ENCODE measurements around the gene TMEM184C. TPM values are rescaled to one million over a fixed set of nuclear protein-coding genes. Genes with fewer than 3 reads are reported as not detected.

TMEM184C gene
- total and polyA plus RNA-seq, 2 experiments from 2014 or later: 15.1 to 42.2 TPM

DNA sequence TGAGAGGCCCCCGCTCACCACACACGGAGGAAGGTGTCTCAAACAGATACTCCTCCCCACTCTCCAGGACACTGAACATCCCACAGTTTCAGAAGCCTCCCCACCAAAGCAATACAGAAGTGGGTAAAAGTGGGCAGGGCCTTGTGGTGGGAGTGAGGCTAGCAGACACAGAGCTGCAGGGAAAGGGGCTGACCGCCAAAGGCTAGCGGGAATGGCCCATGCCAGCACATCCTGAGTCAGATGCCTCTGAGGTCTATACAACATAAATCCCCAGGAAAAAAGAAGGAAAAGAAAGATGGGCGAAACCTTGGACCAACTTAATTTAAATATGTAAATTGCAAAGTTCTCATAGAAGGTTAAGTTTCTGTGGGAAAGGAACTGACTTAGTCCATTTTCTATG lies 92.8 kb downstream of the TMEM184C start (continued):
- no peak for TF ChIP-seq EZH2phosphoT487 (IDR thresholded peaks at IDR 0.05; ENCODE audit: unreplicated experiment)
- TF ChIP-seq, protein P1, sequence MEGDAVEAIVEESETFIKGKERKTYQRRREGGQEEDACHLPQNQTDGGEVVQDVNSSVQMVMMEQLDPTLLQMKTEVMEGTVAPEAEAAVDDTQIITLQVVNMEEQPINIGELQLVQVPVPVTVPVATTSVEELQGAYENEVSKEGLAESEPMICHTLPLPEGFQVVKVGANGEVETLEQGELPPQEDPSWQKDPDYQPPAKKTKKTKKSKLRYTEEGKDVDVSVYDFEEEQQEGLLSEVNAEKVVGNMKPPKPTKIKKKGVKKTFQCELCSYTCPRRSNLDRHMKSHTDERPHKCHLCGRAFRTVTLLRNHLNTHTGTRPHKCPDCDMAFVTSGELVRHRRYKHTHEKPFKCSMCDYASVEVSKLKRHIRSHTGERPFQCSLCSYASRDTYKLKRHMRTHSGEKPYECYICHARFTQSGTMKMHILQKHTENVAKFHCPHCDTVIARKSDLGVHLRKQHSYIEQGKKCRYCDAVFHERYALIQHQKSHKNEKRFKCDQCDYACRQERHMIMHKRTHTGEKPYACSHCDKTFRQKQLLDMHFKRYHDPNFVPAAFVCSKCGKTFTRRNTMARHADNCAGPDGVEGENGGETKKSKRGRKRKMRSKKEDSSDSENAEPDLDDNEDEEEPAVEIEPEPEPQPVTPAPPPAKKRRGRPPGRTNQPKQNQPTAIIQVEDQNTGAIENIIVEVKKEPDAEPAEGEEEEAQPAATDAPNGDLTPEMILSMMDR (conservative IDR thresholded peaks at IDR 0.05; ENCODE audit: low read depth in 2 of 2): no peak
- TF ChIP-seq EZH2 (IDR thresholded peaks at IDR 0.05; ENCODE audit: low read depth, unreplicated experiment): no peak
- TF ChIP-seq STAT1 (IDR thresholded peaks at IDR 0.05; ENCODE audit: unreplicated experiment): no peak
- TF ChIP-seq, protein P2, sequence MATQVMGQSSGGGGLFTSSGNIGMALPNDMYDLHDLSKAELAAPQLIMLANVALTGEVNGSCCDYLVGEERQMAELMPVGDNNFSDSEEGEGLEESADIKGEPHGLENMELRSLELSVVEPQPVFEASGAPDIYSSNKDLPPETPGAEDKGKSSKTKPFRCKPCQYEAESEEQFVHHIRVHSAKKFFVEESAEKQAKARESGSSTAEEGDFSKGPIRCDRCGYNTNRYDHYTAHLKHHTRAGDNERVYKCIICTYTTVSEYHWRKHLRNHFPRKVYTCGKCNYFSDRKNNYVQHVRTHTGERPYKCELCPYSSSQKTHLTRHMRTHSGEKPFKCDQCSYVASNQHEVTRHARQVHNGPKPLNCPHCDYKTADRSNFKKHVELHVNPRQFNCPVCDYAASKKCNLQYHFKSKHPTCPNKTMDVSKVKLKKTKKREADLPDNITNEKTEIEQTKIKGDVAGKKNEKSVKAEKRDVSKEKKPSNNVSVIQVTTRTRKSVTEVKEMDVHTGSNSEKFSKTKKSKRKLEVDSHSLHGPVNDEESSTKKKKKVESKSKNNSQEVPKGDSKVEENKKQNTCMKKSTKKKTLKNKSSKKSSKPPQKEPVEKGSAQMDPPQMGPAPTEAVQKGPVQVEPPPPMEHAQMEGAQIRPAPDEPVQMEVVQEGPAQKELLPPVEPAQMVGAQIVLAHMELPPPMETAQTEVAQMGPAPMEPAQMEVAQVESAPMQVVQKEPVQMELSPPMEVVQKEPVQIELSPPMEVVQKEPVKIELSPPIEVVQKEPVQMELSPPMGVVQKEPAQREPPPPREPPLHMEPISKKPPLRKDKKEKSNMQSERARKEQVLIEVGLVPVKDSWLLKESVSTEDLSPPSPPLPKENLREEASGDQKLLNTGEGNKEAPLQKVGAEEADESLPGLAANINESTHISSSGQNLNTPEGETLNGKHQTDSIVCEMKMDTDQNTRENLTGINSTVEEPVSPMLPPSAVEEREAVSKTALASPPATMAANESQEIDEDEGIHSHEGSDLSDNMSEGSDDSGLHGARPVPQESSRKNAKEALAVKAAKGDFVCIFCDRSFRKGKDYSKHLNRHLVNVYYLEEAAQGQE (IDR thresholded peaks at IDR 0.05; ENCODE audit: unreplicated experiment): no peak
- no peak for TF ChIP-seq ZNF331 (CRISPR knock-in tag; IDR thresholded peaks at IDR 0.05; ENCODE audit: low read depth)
- no peak for TF ChIP-seq POLR2AphosphoS5 (IDR thresholded peaks at IDR 0.05; ENCODE audit: low read depth)

DNA sequence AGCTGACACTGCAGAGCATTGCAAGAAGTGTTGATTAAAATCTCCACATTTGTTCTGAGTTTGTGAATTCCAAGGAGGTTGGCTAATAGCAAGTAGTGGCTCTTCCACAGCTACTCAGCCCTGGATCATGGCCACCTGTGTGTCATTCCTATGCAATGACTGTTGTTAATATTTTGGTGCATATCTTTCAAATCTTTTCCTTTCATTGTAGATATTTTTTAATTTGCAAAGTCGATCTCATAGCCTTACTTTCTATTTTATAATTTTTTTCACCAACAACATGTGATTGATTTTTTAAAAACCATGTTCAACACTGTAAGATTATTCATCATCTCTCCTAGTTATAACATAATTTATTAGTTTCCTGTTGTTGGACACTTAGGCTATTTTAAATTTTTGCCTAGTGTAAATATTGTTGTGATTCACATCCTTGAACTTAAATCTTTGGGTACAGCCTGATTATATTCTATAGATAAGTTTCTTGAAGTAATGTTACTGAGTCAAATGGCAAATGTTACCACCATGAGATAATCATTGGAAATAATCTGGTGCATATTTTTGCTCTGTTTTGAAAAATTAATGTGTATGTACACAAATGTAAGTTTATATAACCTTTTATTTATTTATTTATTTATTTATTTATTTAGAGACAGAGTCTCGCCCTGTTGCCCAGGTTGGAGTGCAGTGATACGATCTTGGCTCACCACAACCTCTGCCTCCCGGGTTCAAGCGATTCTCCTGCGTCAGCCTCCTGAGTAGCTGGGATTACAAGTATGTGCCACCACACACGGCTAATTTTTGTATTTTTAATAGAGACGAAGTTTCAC lies 97.6 kb downstream of the TMEM184C start:
- DNase-seq (ENCODE audit: low spot score) (no peak), ATAC-seq (no peak)
- no peak overlapping the region for H3K27ac ChIP-seq (ENCODE audit: low read depth)
- no peak overlapping the region for H3K4me3 ChIP-seq
- no peaks in the 10 kb centered on the region for H3K4me1 ChIP-seq (ENCODE audit: insufficient read depth)
- no peaks in the 10 kb centered on the region for H3K79me2 ChIP-seq (replicated peaks; ENCODE audit: insufficient read depth)
- H3K4me2 ChIP-seq: no peak overlapping the region
- H3F3A ChIP-seq (replicated peaks; ENCODE audit: low read depth): no peaks in the 10 kb centered on the region
- H3K27ac Mint-ChIP-seq: no peak overlapping the region
- H3K36me3 ChIP-seq (ENCODE audit: insufficient read depth): no peaks in the 10 kb centered on the region
- H3K9me3 Mint-ChIP-seq: no peaks in the 10 kb centered on the region
- no peaks in the 10 kb centered on the region for H3K36me3 Mint-ChIP-seq (ENCODE audit: low read depth)
- H2AFZ ChIP-seq: peak overlapping the region; percentile 56; the same call in 1 of the 2 replicates
- H3K27me3 ChIP-seq (ENCODE audit: insufficient read depth): no peaks in the 10 kb centered on the region
- H3K27me3 Mint-ChIP-seq (ENCODE audit: insufficient read depth, low read depth, poor library complexity): no peaks in the 10 kb centered on the region
- H4K20me1 ChIP-seq (replicated peaks; ENCODE audit: insufficient read depth): no peaks in the 10 kb centered on the region
- H3K9me2 ChIP-seq (ENCODE audit: insufficient read depth): no peaks in the 10 kb centered on the region
- no peak overlapping the region for H3K4me3 Mint-ChIP-seq
- no peaks in the 10 kb centered on the region; the same call in 2 of the 3 replicates for H3K4me1 Mint-ChIP-seq
- TF ChIP-seq, protein P3, sequence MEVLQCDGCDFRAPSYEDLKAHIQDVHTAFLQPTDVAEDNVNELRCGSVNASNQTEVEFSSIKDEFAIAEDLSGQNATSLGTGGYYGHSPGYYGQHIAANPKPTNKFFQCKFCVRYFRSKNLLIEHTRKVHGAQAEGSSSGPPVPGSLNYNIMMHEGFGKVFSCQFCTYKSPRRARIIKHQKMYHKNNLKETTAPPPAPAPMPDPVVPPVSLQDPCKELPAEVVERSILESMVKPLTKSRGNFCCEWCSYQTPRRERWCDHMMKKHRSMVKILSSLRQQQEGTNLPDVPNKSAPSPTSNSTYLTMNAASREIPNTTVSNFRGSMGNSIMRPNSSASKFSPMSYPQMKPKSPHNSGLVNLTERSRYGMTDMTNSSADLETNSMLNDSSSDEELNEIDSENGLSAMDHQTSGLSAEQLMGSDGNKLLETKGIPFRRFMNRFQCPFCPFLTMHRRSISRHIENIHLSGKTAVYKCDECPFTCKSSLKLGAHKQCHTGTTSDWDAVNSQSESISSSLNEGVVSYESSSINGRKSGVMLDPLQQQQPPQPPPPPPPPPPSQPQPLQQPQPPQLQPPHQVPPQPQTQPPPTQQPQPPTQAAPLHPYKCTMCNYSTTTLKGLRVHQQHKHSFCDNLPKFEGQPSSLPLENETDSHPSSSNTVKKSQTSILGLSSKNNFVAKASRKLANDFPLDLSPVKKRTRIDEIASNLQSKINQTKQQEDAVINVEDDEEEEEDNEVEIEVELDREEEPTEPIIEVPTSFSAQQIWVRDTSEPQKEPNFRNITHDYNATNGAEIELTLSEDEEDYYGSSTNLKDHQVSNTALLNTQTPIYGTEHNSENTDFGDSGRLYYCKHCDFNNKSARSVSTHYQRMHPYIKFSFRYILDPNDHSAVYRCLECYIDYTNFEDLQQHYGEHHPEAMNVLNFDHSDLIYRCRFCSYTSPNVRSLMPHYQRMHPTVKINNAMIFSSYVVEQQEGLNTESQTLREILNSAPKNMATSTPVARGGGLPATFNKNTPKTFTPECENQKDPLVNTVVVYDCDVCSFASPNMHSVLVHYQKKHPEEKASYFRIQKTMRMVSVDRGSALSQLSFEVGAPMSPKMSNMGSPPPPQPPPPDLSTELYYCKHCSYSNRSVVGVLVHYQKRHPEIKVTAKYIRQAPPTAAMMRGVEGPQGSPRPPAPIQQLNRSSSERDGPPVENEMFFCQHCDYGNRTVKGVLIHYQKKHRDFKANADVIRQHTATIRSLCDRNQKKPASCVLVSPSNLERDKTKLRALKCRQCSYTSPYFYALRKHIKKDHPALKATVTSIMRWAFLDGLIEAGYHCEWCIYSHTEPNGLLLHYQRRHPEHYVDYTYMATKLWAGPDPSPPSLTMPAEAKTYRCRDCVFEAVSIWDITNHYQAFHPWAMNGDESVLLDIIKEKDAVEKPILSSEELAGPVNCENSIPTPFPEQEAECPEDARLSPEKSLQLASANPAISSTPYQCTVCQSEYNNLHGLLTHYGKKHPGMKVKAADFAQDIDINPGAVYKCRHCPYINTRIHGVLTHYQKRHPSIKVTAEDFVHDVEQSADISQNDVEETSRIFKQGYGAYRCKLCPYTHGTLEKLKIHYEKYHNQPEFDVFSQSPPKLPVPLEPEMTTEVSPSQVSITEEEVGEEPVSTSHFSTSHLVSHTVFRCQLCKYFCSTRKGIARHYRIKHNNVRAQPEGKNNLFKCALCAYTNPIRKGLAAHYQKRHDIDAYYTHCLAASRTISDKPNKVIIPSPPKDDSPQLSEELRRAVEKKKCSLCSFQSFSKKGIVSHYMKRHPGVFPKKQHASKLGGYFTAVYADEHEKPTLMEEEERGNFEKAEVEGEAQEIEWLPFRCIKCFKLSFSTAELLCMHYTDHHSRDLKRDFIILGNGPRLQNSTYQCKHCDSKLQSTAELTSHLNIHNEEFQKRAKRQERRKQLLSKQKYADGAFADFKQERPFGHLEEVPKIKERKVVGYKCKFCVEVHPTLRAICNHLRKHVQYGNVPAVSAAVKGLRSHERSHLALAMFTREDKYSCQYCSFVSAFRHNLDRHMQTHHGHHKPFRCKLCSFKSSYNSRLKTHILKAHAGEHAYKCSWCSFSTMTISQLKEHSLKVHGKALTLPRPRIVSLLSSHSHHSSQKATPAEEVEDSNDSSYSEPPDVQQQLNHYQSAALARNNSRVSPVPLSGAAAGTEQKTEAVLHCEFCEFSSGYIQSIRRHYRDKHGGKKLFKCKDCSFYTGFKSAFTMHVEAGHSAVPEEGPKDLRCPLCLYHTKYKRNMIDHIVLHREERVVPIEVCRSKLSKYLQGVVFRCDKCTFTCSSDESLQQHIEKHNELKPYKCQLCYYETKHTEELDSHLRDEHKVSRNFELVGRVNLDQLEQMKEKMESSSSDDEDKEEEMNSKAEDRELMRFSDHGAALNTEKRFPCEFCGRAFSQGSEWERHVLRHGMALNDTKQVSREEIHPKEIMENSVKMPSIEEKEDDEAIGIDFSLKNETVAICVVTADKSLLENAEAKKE (CRISPR knock-in tag; IDR thresholded peaks at IDR 0.05): no peak
- no peak for TF ChIP-seq ZNF114 (CRISPR knock-in tag; IDR thresholded peaks at IDR 0.05)
